ENCODE results near the gene TESK2. TPM values are rescaled to one million over a fixed set of nuclear protein-coding genes. Genes with fewer than 3 reads are reported as not detected.

The TESK2 gene
- 6.2 TPM for polyA plus RNA-seq (2013, experiment 1 of 2)
- 5.9 TPM for polyA plus RNA-seq (2013, experiment 2 of 2)

GRCh38 chr1:45490626-45491486, at the start of gene TESK2:
TSS of gene TESK2 (minus strand) at chr1:45491163. CDS start at chr1:45457785, 33,378 bp downstream.
- Histone ChIP-seq H2BK15ac (ENCODE audit: low read length) (peak within 1 kb of the TSS; percentile 19), H4K91ac (ENCODE audit: low read depth, low read length, poor library complexity) (no peak within 1 kb of the TSS), H3K4me2 (ENCODE audit: insufficient read depth, low read length, poor library complexity, severe bottlenecking) (peak within 1 kb of the TSS; percentile 86), H3K36me3 (replicated peaks in 1 of 2; ENCODE audit: control insufficient read depth in 2 of 2, insufficient read depth in 2 of 2, low read length in 2 of 2) (no peaks in the 10 kb centered on the region), H3K9ac (ENCODE audit: low read depth, low read length, poor library complexity) (peak within 1 kb of the TSS; percentile 89), H3K4me3 (ENCODE audit: low read length in 2 of 2) (peak within 1 kb of the TSS; percentile 48 to 83), H2BK12ac (ENCODE audit: low read length) (no peak within 1 kb of the TSS), H2AK5ac (ENCODE audit: low read depth, low read length) (no peak within 1 kb of the TSS), H2BK5ac (ENCODE audit: low read length) (no peak within 1 kb of the TSS), H4K8ac (ENCODE audit: low read depth, low read length) (no peak within 1 kb of the TSS), H2AFZ (ENCODE audit: low read length) (peak within 1 kb of the TSS; percentile 96), H3K27ac (replicated peaks; ENCODE audit: low read length) (peak within 1 kb of the TSS; percentile 17), H2BK120ac (ENCODE audit: low read depth, low read length) (peak within 1 kb of the TSS; percentile 67), H3K79me1 (ENCODE audit: low read depth, low read length) (no peaks in the 10 kb centered on the region), H3K4me1 (ENCODE audit: control insufficient read depth in 2 of 2, insufficient read depth in 1 of 2, low read depth in 1 of 2, low read length in 2 of 2) (peaks cover 0 to 7% of the 10 kb centered on the region in 2 donors), H3K14ac (ENCODE audit: low read length) (peak within 1 kb of the TSS; percentile 64), H3K18ac (ENCODE audit: low read length) (peak within 1 kb of the TSS; percentile 91), H3K4ac (ENCODE audit: low read length) (no peak within 1 kb of the TSS), H3K9me3 (replicated peaks in 1 of 2; ENCODE audit: control insufficient read depth in 2 of 2, insufficient read depth in 1 of 2, low read depth in 1 of 2, low read length in 2 of 2) (no peaks in the 10 kb centered on the region), H3K23ac (ENCODE audit: low read depth, low read length, poor library complexity) (no peak within 1 kb of the TSS), H3K27me3 (ENCODE audit: control insufficient read depth in 3 of 3, insufficient read depth in 3 of 3, low read depth in 1 of 3, low read length in 3 of 3) (peaks cover 0 to 50% (median 11%) of the 10 kb centered on the region in 3 experiments)
- DNase-seq (ENCODE audit: low spot score) = peak; percentile 98
- whole genome bisulfite sequencing, 2 donors (ENCODE audit: extremely low coverage in 2 of 2, insufficient read length in 2 of 2, insufficient replicate concordance in 1 of 2) = no CpG with 5 or more reads among the region's 64 CpGs

GRCh38 chr1:45536886-45537285, 45.9 kb upstream of the TESK2 start:
- H2AFZ ChIP-seq (ENCODE audit: low read length) = no peak overlapping the region
- H3K18ac ChIP-seq (ENCODE audit: low read length) = no peak overlapping the region
- no peak overlapping the region for H3K4ac ChIP-seq (ENCODE audit: low read length)
- WGBS, 2 donors (ENCODE audit: extremely low coverage in 2 of 2, insufficient read length in 2 of 2, insufficient replicate concordance in 1 of 2) = no CpG with 5 or more reads among the region's 4 CpGs
- no peak overlapping the region for H3K4me3 ChIP-seq (ENCODE audit: low read length in 2 of 2)
- H3K36me3 ChIP-seq (replicated peaks in 1 of 2; ENCODE audit: control insufficient read depth in 2 of 2, insufficient read depth in 2 of 2, low read length in 2 of 2) = no peaks in the 10 kb centered on the region
- H3K9ac ChIP-seq (ENCODE audit: low read depth, low read length, poor library complexity) = no peak overlapping the region
- H2BK5ac ChIP-seq (ENCODE audit: low read length) = no peak overlapping the region
- H3K23ac ChIP-seq (ENCODE audit: low read depth, low read length, poor library complexity) = no peak overlapping the region
- H2BK12ac ChIP-seq (ENCODE audit: low read length) = no peak overlapping the region
- H2AK5ac ChIP-seq (ENCODE audit: low read depth, low read length) = no peak overlapping the region
- H3K9me3 ChIP-seq (replicated peaks in 1 of 2; ENCODE audit: control insufficient read depth in 2 of 2, insufficient read depth in 1 of 2, low read depth in 1 of 2, low read length in 2 of 2) = no peaks in the 10 kb centered on the region
- no peak overlapping the region for H4K91ac ChIP-seq (ENCODE audit: low read depth, low read length, poor library complexity)
- no peak overlapping the region for H2BK120ac ChIP-seq (ENCODE audit: low read depth, low read length)
- H3K4me1 ChIP-seq (ENCODE audit: control insufficient read depth in 2 of 2, insufficient read depth in 1 of 2, low read depth in 1 of 2, low read length in 2 of 2) = no peaks in the 10 kb centered on the region
- no peak overlapping the region for H4K8ac ChIP-seq (ENCODE audit: low read depth, low read length)
- no peak overlapping the region for H3K14ac ChIP-seq (ENCODE audit: low read length)
- peaks cover 0 to 11% (median 0%) of the 10 kb centered on the region in 3 experiments for H3K27me3 ChIP-seq (ENCODE audit: control insufficient read depth in 3 of 3, insufficient read depth in 3 of 3, low read depth in 1 of 3, low read length in 3 of 3)
- H2BK15ac ChIP-seq (ENCODE audit: low read length) = no peak overlapping the region
- no peak overlapping the region for H3K27ac ChIP-seq (replicated peaks; ENCODE audit: low read length)
- no peak overlapping the region for H3K4me2 ChIP-seq (ENCODE audit: insufficient read depth, low read length, poor library complexity, severe bottlenecking)
- DNase-seq (ENCODE audit: low spot score) = no peak
- no peaks in the 10 kb centered on the region for H3K79me1 ChIP-seq (ENCODE audit: low read depth, low read length)

GRCh38 chr1:45535988-45536766, 45.2 kb upstream of the TESK2 start:
- DNase-seq (ENCODE audit: low spot score) = no peak
- WGBS, 2 donors (ENCODE audit: extremely low coverage in 2 of 2, insufficient read length in 2 of 2, insufficient replicate concordance in 1 of 2) = no CpG with 5 or more reads among the region's 6 CpGs
- H3K14ac ChIP-seq (ENCODE audit: low read length) = no peak overlapping the region

GRCh38 chr1:45531873-45532272, 40.9 kb upstream of the TESK2 start:
- no peak overlapping the region for H2BK12ac ChIP-seq (ENCODE audit: low read length)
- H3K14ac ChIP-seq (ENCODE audit: low read length) = no peak overlapping the region
- no peak overlapping the region for H3K27ac ChIP-seq (replicated peaks; ENCODE audit: low read length)
- no peaks in the 10 kb centered on the region for H3K9me3 ChIP-seq (replicated peaks in 1 of 2; ENCODE audit: control insufficient read depth in 2 of 2, insufficient read depth in 1 of 2, low read depth in 1 of 2, low read length in 2 of 2)
- H4K8ac ChIP-seq (ENCODE audit: low read depth, low read length) = no peak overlapping the region
- peaks cover 0 to 8% (median 0%) of the 10 kb centered on the region in 3 experiments for H3K27me3 ChIP-seq (ENCODE audit: control insufficient read depth in 3 of 3, insufficient read depth in 3 of 3, low read depth in 1 of 3, low read length in 3 of 3)
- no peak overlapping the region for H3K23ac ChIP-seq (ENCODE audit: low read depth, low read length, poor library complexity)
- no peak overlapping the region for H2AK5ac ChIP-seq (ENCODE audit: low read depth, low read length)
- H2AFZ ChIP-seq (ENCODE audit: low read length) = no peak overlapping the region
- WGBS, 2 donors (ENCODE audit: extremely low coverage in 2 of 2, insufficient read length in 2 of 2, insufficient replicate concordance in 1 of 2) = 100% methylated on average over 2 of the region's 5 CpGs; no CpG with 5 or more reads in 1 of the 2 donors
- no peak overlapping the region for H3K4me3 ChIP-seq (ENCODE audit: low read length in 2 of 2)
- H2BK15ac ChIP-seq (ENCODE audit: low read length) = no peak overlapping the region
- H3K4ac ChIP-seq (ENCODE audit: low read length) = no peak overlapping the region
- no peak overlapping the region for H3K18ac ChIP-seq (ENCODE audit: low read length)
- DNase-seq (ENCODE audit: low spot score) = no peak
- H3K9ac ChIP-seq (ENCODE audit: low read depth, low read length, poor library complexity) = no peak overlapping the region
- no peaks in the 10 kb centered on the region for H3K36me3 ChIP-seq (replicated peaks in 1 of 2; ENCODE audit: control insufficient read depth in 2 of 2, insufficient read depth in 2 of 2, low read length in 2 of 2)
- no peak overlapping the region for H3K4me2 ChIP-seq (ENCODE audit: insufficient read depth, low read length, poor library complexity, severe bottlenecking)
- no peaks in the 10 kb centered on the region for H3K4me1 ChIP-seq (ENCODE audit: control insufficient read depth in 2 of 2, insufficient read depth in 1 of 2, low read depth in 1 of 2, low read length in 2 of 2)
- H4K91ac ChIP-seq (ENCODE audit: low read depth, low read length, poor library complexity) = no peak overlapping the region
- H3K79me1 ChIP-seq (ENCODE audit: low read depth, low read length) = no peaks in the 10 kb centered on the region
- H2BK120ac ChIP-seq (ENCODE audit: low read depth, low read length) = no peak overlapping the region
- no peak overlapping the region for H2BK5ac ChIP-seq (ENCODE audit: low read length)

More at GRCh38 chr1:45535988-45536766, 45.2 kb upstream of the TESK2 start:
- Histone ChIP-seq H3K9me3 (replicated peaks in 1 of 2; ENCODE audit: control insufficient read depth in 2 of 2, insufficient read depth in 1 of 2, low read depth in 1 of 2, low read length in 2 of 2) (no peaks in the 10 kb centered on the region), H2BK120ac (ENCODE audit: low read depth, low read length) (no peak overlapping the region), H3K36me3 (replicated peaks in 1 of 2; ENCODE audit: control insufficient read depth in 2 of 2, insufficient read depth in 2 of 2, low read length in 2 of 2) (no peaks in the 10 kb centered on the region), H3K27me3 (ENCODE audit: control insufficient read depth in 3 of 3, insufficient read depth in 3 of 3, low read depth in 1 of 3, low read length in 3 of 3) (peaks cover 0 to 11% (median 0%) of the 10 kb centered on the region in 3 experiments), H4K91ac (ENCODE audit: low read depth, low read length, poor library complexity) (no peak overlapping the region), H3K4me3 (ENCODE audit: low read length in 2 of 2) (no peak overlapping the region), H2AFZ (ENCODE audit: low read length) (no peak overlapping the region), H2AK5ac (ENCODE audit: low read depth, low read length) (no peak overlapping the region), H3K23ac (ENCODE audit: low read depth, low read length, poor library complexity) (no peak overlapping the region), H3K9ac (ENCODE audit: low read depth, low read length, poor library complexity) (no peak overlapping the region), H2BK12ac (ENCODE audit: low read length) (no peak overlapping the region), H3K79me1 (ENCODE audit: low read depth, low read length) (no peaks in the 10 kb centered on the region), H4K8ac (ENCODE audit: low read depth, low read length) (no peak overlapping the region), H3K4me1 (ENCODE audit: control insufficient read depth in 2 of 2, insufficient read depth in 1 of 2, low read depth in 1 of 2, low read length in 2 of 2) (no peaks in the 10 kb centered on the region), H2BK15ac (ENCODE audit: low read length) (no peak overlapping the region), H2BK5ac (ENCODE audit: low read length) (no peak overlapping the region), H3K4me2 (ENCODE audit: insufficient read depth, low read length, poor library complexity, severe bottlenecking) (no peak overlapping the region), H3K4ac (ENCODE audit: low read length) (no peak overlapping the region), H3K18ac (ENCODE audit: low read length) (no peak overlapping the region), H3K27ac (replicated peaks; ENCODE audit: low read length) (no peak overlapping the region)

All from neuronal stem cell (in vitro differentiated cells).